Right lobe of liver (tissue), 6 donors: ENCODE measurements around the gene JUP. TPM values are rescaled to one million over a fixed set of nuclear protein-coding genes. Genes with fewer than 3 reads are reported as not detected.

Source experiments
- ATAC-seq, 4 donors: fragments of 200-7000 bp; cut with Tn5 transposase; one replicate each; pipeline ENCODE4 v1.9.1; 2020; ENCODE audit warnings: mild to moderate bottlenecking in 4 of 4, moderate library complexity in 4 of 4
- DNase-seq, 3 donors: peaks; one replicate each; pipeline ENCODE4 v3.0.0-alpha.2; 2020
- H3K27ac ChIP-seq, 3 donors: fragments of 200-600 bp; one replicate each; pipeline ENCODE4 v1.8.0; 2022
- H3K27me3 ChIP-seq, 2 donors: fragments of 200-600 bp; one replicate each; pipeline ENCODE4 v1.8.0; 2022
- H3K36me3 ChIP-seq, 4 donors: fragments of 200-600 bp; sonication (generic) in 1 of 4; one replicate each; pipeline versions ENCODE4 v1.5.1 to v1.8.0; 2017 to 2022; ENCODE audit warnings: control low read depth in 1 of 4
- H3K4me1 ChIP-seq, 4 donors: fragments of 200-600 bp; sonication (generic) in 1 of 4; one replicate each; pipeline versions ENCODE4 v1.5.1 to v1.8.0; 2017 to 2022; ENCODE audit warnings: control low read depth in 1 of 4
- H3K4me3 ChIP-seq, 3 donors: fragments of 200-600 bp; one replicate each; pipeline ENCODE4 v1.8.0; 2022
- H3K9me3 ChIP-seq, 4 donors: fragments of 200-600 bp; sonication (generic) in 1 of 4; one replicate each; pipeline versions ENCODE4 v1.5.1 to v1.8.0; 2017 to 2022; ENCODE audit warnings: control low read depth in 1 of 4
- CTCF ChIP-seq, 4 donors: fragments of 200-600 bp in 3 of 4; fragments of 450-650 bp in 1 of 4; IDR thresholded peaks; one replicate each; pipeline versions ENCODE4 v1.5.1 to v1.8.0; 2016 to 2022; ENCODE audit warnings: antibody characterized with exemption in 4 of 4, mild to moderate bottlenecking in 2 of 4
- POLR2A ChIP-seq: fragments of 450-650 bp; IDR thresholded peaks from one replicate; pipeline ENCODE4 v1.6.1; 2017; ENCODE audit warnings: antibody characterized with exemption, mild to moderate bottlenecking
- WGBS: methylation state at CpG from one replicate; pipeline ENCODE4 v1.1.6; 2018; ENCODE audit warnings: low coverage, low lambda C conversion rate; ENCODE audit not compliant: insufficient coverage; ENCODE audit errors: missing lambda C conversion rate; 5-methylcytosine and 5-hydroxymethylcytosine counted together
- intact Hi-C, 2 donors: fragments of 100-400 bp; cut with DNase I; formaldehyde crosslinking; loops; one replicate each; pipeline versions ENCODE4 v1.11.2 to v1.14.1; 2022
- total RNA-seq, 6 experiments: library from RNA; depleted of rRNA in 2 of 6; stranded (reverse); fragments of >200 nt in 2 of 6; fragmentation: NEBNext Ultra II Directional in 3 of 6; extraction: Animal tissue kit (Norgen Biotek cat#: 25700) in 3 of 6; gene quantifications; one replicate each; pipeline versions ENCODE4 v1.1.0 to v1.2.4, GENCODE V29; 2016 to 2023
- donor health status: DM: no; HTN: yes; CAD: no.
- donor health status: DM: no; HTN: no; CAD: no.
- donor health status: DM: no; HTN: no; CAD: no.
- donor health status: DM: no; HTN: yes; CAD: no.
- donor health status: DM: no; HTN: yes; CAD: no.

JUP gene
- total RNA-seq, 6 experiments from 2014 or later: 54.3 to 74.8 (median 65.7) TPM

- ATAC-seq (no peak), DNase-seq (no peak)
- H3K27me3 ChIP-seq: no peaks in the 10 kb centered on the region
- H3K4me1 ChIP-seq: no peaks in the 10 kb centered on the region
- no peak overlapping the region for H3K4me3 ChIP-seq
- WGBS: 77% methylated on average over 3 of the region's 5 CpGs
- no peaks in the 10 kb centered on the region for H3K36me3 ChIP-seq
- TF ChIP-seq POLR2A: no peak
- H3K27ac ChIP-seq: no peak overlapping the region
- intact Hi-C loops: no loop called here
- H3K9me3 ChIP-seq: no peaks in the 10 kb centered on the region
Observed at GRCh38 chr17:41725134-41725533, 61.4 kb downstream of the JUP start.

- Histone ChIP-seq H3K4me1 (no peaks in the 10 kb centered on the region), H3K27me3 (no peaks in the 10 kb centered on the region), H3K27ac (no peak overlapping the region), H3K36me3 (no peaks in the 10 kb centered on the region), H3K9me3 (no peaks in the 10 kb centered on the region), H3K4me3 (no peak overlapping the region)
- DNase-seq (no peak), ATAC-seq (no peak)
- TF ChIP-seq CTCF (IDR thresholded peaks at IDR 0.05) (no peak), POLR2A (no peak)
- WGBS: 97% methylated on average over 3 of the region's 17 CpGs
- intact Hi-C loops: no loop called here
Observed at GRCh38 chr17:41724476-41725050, 61.9 kb downstream of the JUP start.

GRCh38 chr17:41723801-41724475 lies 62.6 kb downstream of the JUP start:
- H3K4me3 ChIP-seq: no peak overlapping the region
- no peak overlapping the region for H3K27ac ChIP-seq
- TF ChIP-seq POLR2A: no peak
- no peak for TF ChIP-seq CTCF (IDR thresholded peaks at IDR 0.05)
- H3K4me1 ChIP-seq: no peaks in the 10 kb centered on the region
- no peaks in the 10 kb centered on the region for H3K27me3 ChIP-seq
- ATAC-seq: no peak
- intact Hi-C loops: no loop called here
- DNase-seq: no peak
- no peaks in the 10 kb centered on the region for H3K9me3 ChIP-seq
- no peaks in the 10 kb centered on the region for H3K36me3 ChIP-seq
- WGBS: 60% methylated on average over 3 of the region's 12 CpGs

GRCh38 chr17:41722231-41722630 lies 64.3 kb downstream of the JUP start:
- ATAC-seq (no peak), DNase-seq (no peak)
- Histone ChIP-seq H3K9me3 (no peaks in the 10 kb centered on the region), H3K36me3 (no peaks in the 10 kb centered on the region), H3K27me3 (no peaks in the 10 kb centered on the region), H3K4me1 (no peaks in the 10 kb centered on the region), H3K27ac (no peak overlapping the region), H3K4me3 (no peak overlapping the region)
- 88% methylated on average over 6 of the region's 7 CpGs for WGBS
- TF ChIP-seq CTCF (IDR thresholded peaks at IDR 0.05) (no peak), POLR2A (no peak)
- intact Hi-C loops: no loop called here

GRCh38 chr17:41718287-41718645 lies 68.2 kb downstream of the JUP start:
- Histone ChIP-seq H3K36me3 (no peaks in the 10 kb centered on the region), H3K27ac (no peak overlapping the region), H3K27me3 (no peaks in the 10 kb centered on the region), H3K4me1 (no peaks in the 10 kb centered on the region), H3K9me3 (no peaks in the 10 kb centered on the region), H3K4me3 (no peak overlapping the region)
- intact Hi-C loops: no loop called here
- DNase-seq (no peak), ATAC-seq (no peak)
- WGBS: 30% methylated on average over 2 of the region's 5 CpGs
- TF ChIP-seq CTCF (IDR thresholded peaks at IDR 0.05): no peak
- TF ChIP-seq POLR2A: no peak
